ENCODE data around the gene PDE3A. TPM values are rescaled to one million over a fixed set of nuclear protein-coding genes. Genes with fewer than 3 reads are reported as not detected.
A peak's percentile ranks its signal among the peaks of the same experiment; 100 is the strongest.
"Not testable (repeated sequence)": the region's sequence is repeated elsewhere in the genome, so short reads cannot be mapped to it uniquely, and the experiment has no call there.

Gene PDE3A
- total RNA-seq, 1 donor from 2014 or later = 18.3 TPM

GRCh38 chr12:20370866-20371519, 2.7 kb downstream of the PDE3A start:
- H3K36me3 ChIP-seq (ENCODE audit: control insufficient read depth in 3 of 3, insufficient read depth in 3 of 3, low read length in 3 of 3) = no peaks in the 10 kb centered on the region
- H3K9me3 ChIP-seq (ENCODE audit: control insufficient read depth in 3 of 3, low read length in 3 of 3) = no peaks in the 10 kb centered on the region
- peaks cover 7 to 15% (median 10%) of the 10 kb centered on the region in 3 donors for H3K4me1 ChIP-seq (ENCODE audit: control insufficient read depth in 3 of 3, insufficient read depth in 3 of 3, low read length in 3 of 3)
- peaks cover 0 to 27% (median 10%) of the 10 kb centered on the region in 3 donors for H3K27me3 ChIP-seq (ENCODE audit: control insufficient read depth in 3 of 3, insufficient read depth in 3 of 3, low read length in 3 of 3)
- no peak overlapping the region for H3K27ac ChIP-seq (ENCODE audit: low read depth, low read length)
- peak overlapping the region in 1 of 3 donors; percentile 81 for H3K4me3 ChIP-seq (ENCODE audit: low read length in 3 of 3)
- no peak overlapping the region for H3K9ac ChIP-seq (ENCODE audit: low read depth in 1 of 3, low read length in 3 of 3)

GRCh38 chr12:20372326-20373096, 4.2 kb downstream of the PDE3A start:
- no peak overlapping the region for H3K27ac ChIP-seq (ENCODE audit: low read depth, low read length)
- H3K27me3 ChIP-seq (ENCODE audit: control insufficient read depth in 3 of 3, insufficient read depth in 3 of 3, low read length in 3 of 3) = peaks cover 0 to 27% (median 10%) of the 10 kb centered on the region in 3 donors
- no peak overlapping the region for H3K9ac ChIP-seq (ENCODE audit: low read depth in 1 of 3, low read length in 3 of 3)

GRCh38 chr12:20374795-20375194, 6.5 kb downstream of the PDE3A start:
- Histone ChIP-seq H3K4me3 (ENCODE audit: low read length in 3 of 3) (no peak overlapping the region), H3K4me1 (ENCODE audit: control insufficient read depth in 3 of 3, insufficient read depth in 3 of 3, low read length in 3 of 3) (peaks cover 2 to 4% (median 3%) of the 10 kb centered on the region in 3 donors), H3K9ac (ENCODE audit: low read depth in 1 of 3, low read length in 3 of 3) (no peak overlapping the region), H3K27me3 (ENCODE audit: control insufficient read depth in 3 of 3, insufficient read depth in 3 of 3, low read length in 3 of 3) (peaks cover 0 to 25% (median 7%) of the 10 kb centered on the region in 3 donors), H3K36me3 (ENCODE audit: control insufficient read depth in 3 of 3, insufficient read depth in 3 of 3, low read length in 3 of 3) (no peaks in the 10 kb centered on the region), H3K9me3 (ENCODE audit: control insufficient read depth in 3 of 3, low read length in 3 of 3) (no peaks in the 10 kb centered on the region), H3K27ac (ENCODE audit: low read depth, low read length) (no peak overlapping the region)

More at GRCh38 chr12:20372326-20373096, 4.2 kb downstream of the PDE3A start:
- Histone ChIP-seq H3K36me3 (ENCODE audit: control insufficient read depth in 3 of 3, insufficient read depth in 3 of 3, low read length in 3 of 3) (no peaks in the 10 kb centered on the region), H3K9me3 (ENCODE audit: control insufficient read depth in 3 of 3, low read length in 3 of 3) (no peaks in the 10 kb centered on the region), H3K4me1 (ENCODE audit: control insufficient read depth in 3 of 3, insufficient read depth in 3 of 3, low read length in 3 of 3) (peaks cover 7 to 15% (median 10%) of the 10 kb centered on the region in 3 donors), H3K4me3 (ENCODE audit: low read length in 3 of 3) (no peak overlapping the region)

GRCh38 chr12:20375560-20375959, 7.2 kb downstream of the PDE3A start:
- Histone ChIP-seq H3K4me3 (ENCODE audit: low read length in 3 of 3) (no peak overlapping the region), H3K9me3 (ENCODE audit: control insufficient read depth in 3 of 3, low read length in 3 of 3) (no peaks in the 10 kb centered on the region), H3K27me3 (ENCODE audit: control insufficient read depth in 3 of 3, insufficient read depth in 3 of 3, low read length in 3 of 3) (peaks cover 0 to 20% (median 2%) of the 10 kb centered on the region in 3 donors), H3K4me1 (ENCODE audit: control insufficient read depth in 3 of 3, insufficient read depth in 3 of 3, low read length in 3 of 3) (no peaks in the 10 kb centered on the region), H3K36me3 (ENCODE audit: control insufficient read depth in 3 of 3, insufficient read depth in 3 of 3, low read length in 3 of 3) (no peaks in the 10 kb centered on the region), H3K27ac (ENCODE audit: low read depth, low read length) (no peak overlapping the region), H3K9ac (ENCODE audit: low read depth in 1 of 3, low read length in 3 of 3) (no peak overlapping the region)

- Histone ChIP-seq H3K4me1 (ENCODE audit: control insufficient read depth in 3 of 3, insufficient read depth in 3 of 3, low read length in 3 of 3) (no peaks in the 10 kb centered on the region), H3K27me3 (ENCODE audit: control insufficient read depth in 3 of 3, insufficient read depth in 3 of 3, low read length in 3 of 3) (peaks cover 0 to 6% (median 2%) of the 10 kb centered on the region in 3 donors), H3K9ac (ENCODE audit: low read depth in 1 of 3, low read length in 3 of 3) (no peak overlapping the region), H3K4me3 (ENCODE audit: low read length in 3 of 3) (no peak overlapping the region), H3K9me3 (ENCODE audit: control insufficient read depth in 3 of 3, low read length in 3 of 3) (no peaks in the 10 kb centered on the region), H3K36me3 (ENCODE audit: control insufficient read depth in 3 of 3, insufficient read depth in 3 of 3, low read length in 3 of 3) (no peaks in the 10 kb centered on the region), H3K27ac (ENCODE audit: low read depth, low read length) (no peak overlapping the region)
Observed at GRCh38 chr12:20376984-20377383, 8.6 kb downstream of the PDE3A start.

GRCh38 chr12:20377750-20378149, 9.4 kb downstream of the PDE3A start:
- no peak overlapping the region for H3K27ac ChIP-seq (ENCODE audit: low read depth, low read length)
- H3K27me3 ChIP-seq (ENCODE audit: control insufficient read depth in 3 of 3, insufficient read depth in 3 of 3, low read length in 3 of 3) = peaks cover 0 to 2% (median 0%) of the 10 kb centered on the region in 3 donors
- H3K36me3 ChIP-seq (ENCODE audit: control insufficient read depth in 3 of 3, insufficient read depth in 3 of 3, low read length in 3 of 3) = no peaks in the 10 kb centered on the region
- no peak overlapping the region for H3K4me3 ChIP-seq (ENCODE audit: low read length in 3 of 3)
- H3K9ac ChIP-seq (ENCODE audit: low read depth in 1 of 3, low read length in 3 of 3) = no peak overlapping the region
- no peaks in the 10 kb centered on the region for H3K9me3 ChIP-seq (ENCODE audit: control insufficient read depth in 3 of 3, low read length in 3 of 3)
- H3K4me1 ChIP-seq (ENCODE audit: control insufficient read depth in 3 of 3, insufficient read depth in 3 of 3, low read length in 3 of 3) = no peaks in the 10 kb centered on the region

GRCh38 chr12:20382117-20382516, 13.8 kb downstream of the PDE3A start:
- Histone ChIP-seq H3K4me3 (ENCODE audit: low read length in 3 of 3) (no peak overlapping the region), H3K27me3 (ENCODE audit: control insufficient read depth in 3 of 3, insufficient read depth in 3 of 3, low read length in 3 of 3) (no peaks in the 10 kb centered on the region), H3K27ac (ENCODE audit: low read depth, low read length) (no peak overlapping the region), H3K9ac (ENCODE audit: low read depth in 1 of 3, low read length in 3 of 3) (no peak overlapping the region), H3K9me3 (ENCODE audit: control insufficient read depth in 3 of 3, low read length in 3 of 3) (no peaks in the 10 kb centered on the region), H3K4me1 (ENCODE audit: control insufficient read depth in 3 of 3, insufficient read depth in 3 of 3, low read length in 3 of 3) (no peaks in the 10 kb centered on the region), H3K36me3 (ENCODE audit: control insufficient read depth in 3 of 3, insufficient read depth in 3 of 3, low read length in 3 of 3) (no peaks in the 10 kb centered on the region)

- H3K4me1 ChIP-seq (ENCODE audit: control insufficient read depth in 3 of 3, insufficient read depth in 3 of 3, low read length in 3 of 3) = no peaks in the 10 kb centered on the region
- no peak overlapping the region for H3K4me3 ChIP-seq (ENCODE audit: low read length in 3 of 3)
- H3K36me3 ChIP-seq (ENCODE audit: control insufficient read depth in 3 of 3, insufficient read depth in 3 of 3, low read length in 3 of 3) = no peaks in the 10 kb centered on the region
- no peaks in the 10 kb centered on the region for H3K27me3 ChIP-seq (ENCODE audit: control insufficient read depth in 3 of 3, insufficient read depth in 3 of 3, low read length in 3 of 3)
- H3K27ac ChIP-seq (ENCODE audit: low read depth, low read length) = no peak overlapping the region
- no peaks in the 10 kb centered on the region for H3K9me3 ChIP-seq (ENCODE audit: control insufficient read depth in 3 of 3, low read length in 3 of 3)
- H3K9ac ChIP-seq (ENCODE audit: low read depth in 1 of 3, low read length in 3 of 3) = no peak overlapping the region
Observed at GRCh38 chr12:20383612-20384011, 15.3 kb downstream of the PDE3A start.

- not testable (repeated sequence) for H3K4me3 ChIP-seq (ENCODE audit: low read length in 3 of 3); H3K36me3 ChIP-seq (ENCODE audit: control insufficient read depth in 3 of 3, insufficient read depth in 3 of 3, low read length in 3 of 3); H3K27ac ChIP-seq (ENCODE audit: low read depth, low read length); H3K9ac ChIP-seq (ENCODE audit: low read depth in 1 of 3, low read length in 3 of 3); H3K27me3 ChIP-seq (ENCODE audit: control insufficient read depth in 3 of 3, insufficient read depth in 3 of 3, low read length in 3 of 3); H3K9me3 ChIP-seq (ENCODE audit: control insufficient read depth in 3 of 3, low read length in 3 of 3); H3K4me1 ChIP-seq (ENCODE audit: control insufficient read depth in 3 of 3, insufficient read depth in 3 of 3, low read length in 3 of 3)
Observed at GRCh38 chr12:20384836-20385235, 16.5 kb downstream of the PDE3A start.

- Histone ChIP-seq H3K9me3 (ENCODE audit: control insufficient read depth in 3 of 3, low read length in 3 of 3) (no peaks in the 10 kb centered on the region), H3K27me3 (ENCODE audit: control insufficient read depth in 3 of 3, insufficient read depth in 3 of 3, low read length in 3 of 3) (no peaks in the 10 kb centered on the region), H3K9ac (ENCODE audit: low read depth in 1 of 3, low read length in 3 of 3) (no peak overlapping the region), H3K27ac (ENCODE audit: low read depth, low read length) (no peak overlapping the region), H3K36me3 (ENCODE audit: control insufficient read depth in 3 of 3, insufficient read depth in 3 of 3, low read length in 3 of 3) (no peaks in the 10 kb centered on the region), H3K4me3 (ENCODE audit: low read length in 3 of 3) (no peak overlapping the region), H3K4me1 (ENCODE audit: control insufficient read depth in 3 of 3, insufficient read depth in 3 of 3, low read length in 3 of 3) (no peaks in the 10 kb centered on the region)
Observed at GRCh38 chr12:20390846-20391245, 22.5 kb downstream of the PDE3A start.

Data from skeletal muscle tissue (tissue), 4 donors.